Neural cell (in vitro differentiated cells): Measurements from ENCODE around the gene C11orf97. TPM values are rescaled to one million over a fixed set of nuclear protein-coding genes. Genes with fewer than 3 reads are reported as not detected.

Source experiments
- H2AFZ ChIP-seq: fragments of 200-600, 300-800 bp; sonication (generic), shearing (Covaris generic); 2 replicates; pipeline ENCODE4 v1.6.0; 2014; ENCODE audit warnings: low read depth, mild to moderate bottlenecking, antibody characterized with exemption, low read length, moderate library complexity
- H3F3A ChIP-seq: fragments of 200-600 bp; shearing (Covaris generic); 2 replicates; pipeline ENCODE4 v1.6.1; 2016; ENCODE audit warnings: mild to moderate bottlenecking, moderate library complexity, mixed read lengths, antibody characterized with exemption, low read length; ENCODE audit not compliant: insufficient read depth, poor library complexity, severe bottlenecking
- H3K27ac ChIP-seq: fragments of 200-600, 300-800 bp; sonication (generic), shearing (Covaris generic); 2 replicates; pipeline ENCODE4 v1.5.1; 2014; ENCODE audit warnings: mild to moderate bottlenecking, low read length, moderate library complexity
- H3K27me3 ChIP-seq: fragments of 300-800, 200-600 bp; sonication (generic), shearing (Covaris generic); 2 replicates; pipeline ENCODE4 v1.6.0; 2014; ENCODE audit warnings: mild to moderate bottlenecking, low read depth, low read length, moderate library complexity; ENCODE audit not compliant: insufficient read depth
- H3K36me3 ChIP-seq: fragments of 300-800, 200-600 bp; sonication (generic), shearing (Covaris generic); 2 replicates; pipeline ENCODE4 v1.5.1; 2014; ENCODE audit warnings: mild to moderate bottlenecking, antibody characterized with exemption, low read length, moderate library complexity; ENCODE audit not compliant: insufficient read depth
- H3K4me2 ChIP-seq: fragments of 300-800, 200-600 bp; sonication (generic), shearing (Covaris generic); 2 replicates; pipeline ENCODE4 v1.6.0; 2014; ENCODE audit warnings: mild to moderate bottlenecking, low read length
- H3K4me3 ChIP-seq: fragments of 300-800, 200-600 bp; sonication (generic), shearing (Covaris generic); 2 replicates; pipeline ENCODE4 v1.5.1; 2014; ENCODE audit warnings: mild to moderate bottlenecking, low read length, moderate library complexity
- H3K79me2 ChIP-seq: fragments of 200-600 bp; shearing (Covaris generic); replicated peaks from 2 replicates; pipeline ENCODE4 v1.6.0; 2014; ENCODE audit warnings: mild to moderate bottlenecking, low read length, moderate library complexity; ENCODE audit not compliant: insufficient read depth
- H3K9ac ChIP-seq: fragments of 300-800, 200-600 bp; sonication (generic), shearing (Covaris generic); 2 replicates; pipeline ENCODE4 v1.6.1; 2016; ENCODE audit warnings: mild to moderate bottlenecking, low read length, mixed read lengths
- H3K9me2 ChIP-seq: fragments of 200-600 bp; shearing (Covaris generic); 2 replicates; pipeline ENCODE4 v1.6.1; 2016; ENCODE audit warnings: mild to moderate bottlenecking, low read length, mixed read lengths; ENCODE audit not compliant: insufficient read depth
- H3K9me3 ChIP-seq: fragments of 200-600, 300-800 bp; sonication (generic), shearing (Covaris generic); 2 replicates; pipeline ENCODE4 v1.6.1; 2016; ENCODE audit warnings: mild to moderate bottlenecking, mixed run types, low read length, moderate library complexity, mixed read lengths
- H4K20me1 ChIP-seq: fragments of 200-600 bp; shearing (Covaris generic); 2 replicates; pipeline ENCODE4 v1.6.1; 2016; ENCODE audit warnings: mild to moderate bottlenecking, mixed run types; ENCODE audit not compliant: insufficient read depth
- EP300 ChIP-seq: fragments of 450-650 bp; conservative IDR thresholded peaks from 2 replicates; pipeline ENCODE4 v1.6.1; 2014; ENCODE audit warnings: antibody characterized with exemption, mild to moderate bottlenecking, moderate library complexity; ENCODE audit not compliant: poor library complexity, severe bottlenecking
- EZH2 ChIP-seq: fragments of 200-600, 300-800 bp; shearing (Covaris generic), sonication (generic); IDR thresholded peaks from 2 replicates; pipeline ENCODE4 v1.6.1; 2014; ENCODE audit warnings: antibody characterized with exemption, low read length, borderline replicate concordance, mild to moderate bottlenecking; ENCODE audit not compliant: insufficient read depth, poor library complexity, severe bottlenecking
- MXI1 ChIP-seq: fragments of 450-650 bp; conservative IDR thresholded peaks from 2 replicates; pipeline ENCODE4 v1.6.1; 2014; ENCODE audit warnings: antibody characterized with exemption, mild to moderate bottlenecking; ENCODE audit not compliant: poor library complexity, severe bottlenecking
- POLR2AphosphoS5 ChIP-seq: IDR thresholded peaks from 2 replicates; pipeline ENCODE4 v1.6.1; 2012
- RAD21 ChIP-seq: fragments of 450-650 bp; conservative IDR thresholded peaks from 2 replicates; pipeline ENCODE4 v1.6.1; 2014; ENCODE audit warnings: antibody characterized with exemption, mild to moderate bottlenecking, moderate library complexity
- SMC3 ChIP-seq: fragments of 450-650 bp; conservative IDR thresholded peaks from 2 replicates; pipeline ENCODE4 v1.6.1; 2014; ENCODE audit warnings: antibody characterized with exemption, mild to moderate bottlenecking, moderate library complexity; ENCODE audit not compliant: poor library complexity
- TAF1 ChIP-seq: IDR thresholded peaks from 2 replicates; pipeline ENCODE4 v1.6.1; 2012; ENCODE audit warnings: low read depth
- polyA plus RNA-seq: library from polyadenylated mRNA; depleted of rRNA; stranded (reverse); fragments of >200 nt; gene quantifications from 2 replicates; pipeline ENCODE4 v1.2.3, GENCODE V29; 2014
- TF ChIP-seq, protein P1 (sequence below): IDR thresholded peaks from 2 replicates; pipeline ENCODE4 v1.6.1; 2012; ENCODE audit warnings: borderline replicate concordance
- TF ChIP-seq, protein P2 (sequence below): fragments of 450-650 bp; IDR thresholded peaks from 2 replicates; pipeline ENCODE4 v1.5.1; 2014; ENCODE audit warnings: antibody characterized with exemption, mild to moderate bottlenecking, moderate library complexity; ENCODE audit not compliant: poor library complexity, severe bottlenecking

The C11orf97 gene
- polyA plus RNA-seq, 1 donor from 2014 or later, result 0.47 TPM

DNA sequence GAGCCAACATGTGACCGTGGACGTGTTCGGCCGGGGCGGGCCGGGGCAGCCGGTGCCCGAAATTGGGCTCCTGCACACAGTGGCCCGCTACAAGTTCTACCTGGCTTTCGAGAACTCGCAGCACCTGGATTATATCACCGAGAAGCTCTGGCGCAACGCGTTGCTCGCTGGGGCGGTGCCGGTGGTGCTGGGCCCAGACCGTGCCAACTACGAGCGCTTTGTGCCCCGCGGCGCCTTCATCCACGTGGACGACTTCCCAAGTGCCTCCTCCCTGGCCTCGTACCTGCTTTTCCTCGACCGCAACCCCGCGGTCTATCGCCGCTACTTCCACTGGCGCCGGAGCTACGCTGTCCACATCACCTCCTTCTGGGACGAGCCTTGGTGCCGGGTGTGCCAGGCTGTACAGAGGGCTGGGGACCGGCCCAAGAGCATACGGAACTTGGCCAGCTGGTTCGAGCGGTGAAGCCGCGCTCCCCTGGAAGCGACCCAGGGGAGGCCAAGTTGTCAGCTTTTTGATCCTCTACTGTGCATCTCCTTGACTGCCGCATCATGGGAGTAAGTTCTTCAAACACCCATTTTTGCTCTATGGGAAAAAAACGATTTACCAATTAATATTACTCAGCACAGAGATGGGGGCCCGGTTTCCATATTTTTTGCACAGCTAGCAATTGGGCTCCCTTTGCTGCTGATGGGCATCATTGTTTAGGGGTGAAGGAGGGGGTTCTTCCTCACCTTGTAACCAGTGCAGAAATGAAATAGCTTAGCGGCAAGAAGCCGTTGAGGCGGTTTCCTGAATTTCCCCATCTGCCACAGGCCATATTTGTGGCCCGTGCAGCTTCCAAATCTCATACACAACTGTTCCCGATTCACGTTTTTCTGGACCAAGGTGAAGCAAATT, 33.3 kb downstream of the C11orf97 start:
- H3K9ac ChIP-seq, result no peak overlapping the region
- H3K9me2 ChIP-seq, result no peaks in the 10 kb centered on the region
- H4K20me1 ChIP-seq, result no peaks in the 10 kb centered on the region
- H3K27ac ChIP-seq, result no peak overlapping the region
- no peaks in the 10 kb centered on the region for H3F3A ChIP-seq
- H3K79me2 ChIP-seq, result no peaks in the 10 kb centered on the region
- no peak overlapping the region for H3K4me2 ChIP-seq
- TF ChIP-seq, protein P1, sequence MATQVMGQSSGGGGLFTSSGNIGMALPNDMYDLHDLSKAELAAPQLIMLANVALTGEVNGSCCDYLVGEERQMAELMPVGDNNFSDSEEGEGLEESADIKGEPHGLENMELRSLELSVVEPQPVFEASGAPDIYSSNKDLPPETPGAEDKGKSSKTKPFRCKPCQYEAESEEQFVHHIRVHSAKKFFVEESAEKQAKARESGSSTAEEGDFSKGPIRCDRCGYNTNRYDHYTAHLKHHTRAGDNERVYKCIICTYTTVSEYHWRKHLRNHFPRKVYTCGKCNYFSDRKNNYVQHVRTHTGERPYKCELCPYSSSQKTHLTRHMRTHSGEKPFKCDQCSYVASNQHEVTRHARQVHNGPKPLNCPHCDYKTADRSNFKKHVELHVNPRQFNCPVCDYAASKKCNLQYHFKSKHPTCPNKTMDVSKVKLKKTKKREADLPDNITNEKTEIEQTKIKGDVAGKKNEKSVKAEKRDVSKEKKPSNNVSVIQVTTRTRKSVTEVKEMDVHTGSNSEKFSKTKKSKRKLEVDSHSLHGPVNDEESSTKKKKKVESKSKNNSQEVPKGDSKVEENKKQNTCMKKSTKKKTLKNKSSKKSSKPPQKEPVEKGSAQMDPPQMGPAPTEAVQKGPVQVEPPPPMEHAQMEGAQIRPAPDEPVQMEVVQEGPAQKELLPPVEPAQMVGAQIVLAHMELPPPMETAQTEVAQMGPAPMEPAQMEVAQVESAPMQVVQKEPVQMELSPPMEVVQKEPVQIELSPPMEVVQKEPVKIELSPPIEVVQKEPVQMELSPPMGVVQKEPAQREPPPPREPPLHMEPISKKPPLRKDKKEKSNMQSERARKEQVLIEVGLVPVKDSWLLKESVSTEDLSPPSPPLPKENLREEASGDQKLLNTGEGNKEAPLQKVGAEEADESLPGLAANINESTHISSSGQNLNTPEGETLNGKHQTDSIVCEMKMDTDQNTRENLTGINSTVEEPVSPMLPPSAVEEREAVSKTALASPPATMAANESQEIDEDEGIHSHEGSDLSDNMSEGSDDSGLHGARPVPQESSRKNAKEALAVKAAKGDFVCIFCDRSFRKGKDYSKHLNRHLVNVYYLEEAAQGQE, result no peak
- TF ChIP-seq SMC3 (no peak), EZH2 (no peak), RAD21 (no peak), TAF1 (no peak), MXI1 (no peak)
- TF ChIP-seq, protein P2, sequence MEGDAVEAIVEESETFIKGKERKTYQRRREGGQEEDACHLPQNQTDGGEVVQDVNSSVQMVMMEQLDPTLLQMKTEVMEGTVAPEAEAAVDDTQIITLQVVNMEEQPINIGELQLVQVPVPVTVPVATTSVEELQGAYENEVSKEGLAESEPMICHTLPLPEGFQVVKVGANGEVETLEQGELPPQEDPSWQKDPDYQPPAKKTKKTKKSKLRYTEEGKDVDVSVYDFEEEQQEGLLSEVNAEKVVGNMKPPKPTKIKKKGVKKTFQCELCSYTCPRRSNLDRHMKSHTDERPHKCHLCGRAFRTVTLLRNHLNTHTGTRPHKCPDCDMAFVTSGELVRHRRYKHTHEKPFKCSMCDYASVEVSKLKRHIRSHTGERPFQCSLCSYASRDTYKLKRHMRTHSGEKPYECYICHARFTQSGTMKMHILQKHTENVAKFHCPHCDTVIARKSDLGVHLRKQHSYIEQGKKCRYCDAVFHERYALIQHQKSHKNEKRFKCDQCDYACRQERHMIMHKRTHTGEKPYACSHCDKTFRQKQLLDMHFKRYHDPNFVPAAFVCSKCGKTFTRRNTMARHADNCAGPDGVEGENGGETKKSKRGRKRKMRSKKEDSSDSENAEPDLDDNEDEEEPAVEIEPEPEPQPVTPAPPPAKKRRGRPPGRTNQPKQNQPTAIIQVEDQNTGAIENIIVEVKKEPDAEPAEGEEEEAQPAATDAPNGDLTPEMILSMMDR, result no peak
- no peaks in the 10 kb centered on the region for H3K9me3 ChIP-seq
- peak overlapping the region; percentile 68 for H3K4me3 ChIP-seq
- H3K27me3 ChIP-seq, result peaks cover 30% of the 10 kb centered on the region
- H2AFZ ChIP-seq, result no peak overlapping the region
- no peaks in the 10 kb centered on the region for H3K36me3 ChIP-seq

DNA sequence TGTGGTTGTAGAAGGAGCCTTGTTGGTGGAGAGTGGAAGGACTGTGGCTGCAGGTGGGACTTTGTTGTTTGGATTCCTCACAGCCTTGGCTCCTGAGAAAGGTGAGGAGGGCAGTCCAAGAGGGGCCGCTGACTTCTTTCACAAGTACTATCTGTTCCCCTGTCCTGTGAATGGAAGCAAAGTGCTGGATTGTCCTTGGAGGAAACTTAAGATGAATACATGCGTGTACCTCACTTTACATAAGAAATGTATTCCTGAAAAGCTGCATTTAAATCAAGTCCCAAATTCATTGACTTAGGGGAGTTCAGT, 33.9 kb downstream of the C11orf97 start:
- H3F3A ChIP-seq, result no peaks in the 10 kb centered on the region
- no peak overlapping the region for H2AFZ ChIP-seq
- H3K36me3 ChIP-seq, result no peaks in the 10 kb centered on the region
- peak overlapping the region; percentile 68 for H3K4me3 ChIP-seq
- no peaks in the 10 kb centered on the region for H3K9me3 ChIP-seq
- no peaks in the 10 kb centered on the region for H3K9me2 ChIP-seq
- H3K9ac ChIP-seq, result no peak overlapping the region
- H3K4me2 ChIP-seq, result no peak overlapping the region
- TF ChIP-seq MXI1 (no peak), POLR2AphosphoS5 (no peak), TAF1 (no peak), RAD21 (no peak), SMC3 (no peak), EP300 (no peak), EZH2 (no peak)
- TF ChIP-seq, protein P1, result no peak
- TF ChIP-seq, protein P2, result no peak
- no peaks in the 10 kb centered on the region for H4K20me1 ChIP-seq
- no peak overlapping the region for H3K27ac ChIP-seq
- H3K27me3 ChIP-seq, result peaks cover 30% of the 10 kb centered on the region
- H3K79me2 ChIP-seq, result no peaks in the 10 kb centered on the region
